ENCODE measurements around the gene DPM2. TPM values are rescaled to one million over a fixed set of nuclear protein-coding genes. Genes with fewer than 3 reads are reported as not detected.

The DPM2 gene
- polyA plus RNA-seq, 3 donors from 2014 or later, result 48.0 to 79.7 (median 59.8) TPM

DNA sequence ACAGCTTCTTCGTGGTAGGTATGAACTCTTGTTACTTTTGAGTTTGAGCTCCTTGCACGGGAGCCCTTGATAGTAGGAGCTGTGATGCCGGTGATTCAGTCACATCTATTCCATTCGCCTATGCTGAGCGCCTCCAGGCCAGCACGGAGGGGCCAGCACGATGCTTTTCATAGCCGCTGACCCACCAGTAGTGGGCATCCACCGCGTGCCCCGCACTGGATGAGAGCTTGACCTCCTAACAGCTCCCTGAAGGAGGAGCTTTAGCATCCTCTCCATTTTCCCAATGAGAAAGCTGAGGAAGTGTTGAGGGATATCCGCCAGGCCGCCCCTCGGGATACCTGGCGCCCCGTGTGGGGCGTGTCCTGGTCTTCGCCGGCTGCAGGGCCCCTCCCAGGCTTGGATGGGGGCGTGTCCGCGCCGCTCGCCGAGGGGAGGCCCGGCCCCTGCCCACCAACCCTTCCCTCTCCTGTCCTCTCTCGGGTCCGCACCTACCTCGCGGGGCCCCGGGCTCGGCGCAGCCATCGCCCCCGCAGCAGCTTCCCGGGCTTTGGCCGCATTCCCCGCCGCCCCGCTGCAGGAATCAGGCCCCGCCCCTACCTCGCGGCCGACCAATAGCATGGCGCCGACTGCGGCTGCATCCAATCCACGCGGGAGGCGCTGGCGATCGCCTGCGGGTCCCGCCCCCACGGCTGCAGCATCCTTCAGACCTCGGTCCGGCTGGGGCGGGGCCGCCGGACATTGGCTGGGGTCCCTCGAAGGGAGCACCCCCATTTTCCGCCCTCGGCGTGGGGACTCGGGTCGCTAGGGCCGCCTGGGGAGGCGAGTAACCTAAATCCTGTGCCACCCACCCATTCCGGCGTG lies 7.2 kb downstream of the DPM2 start, which contains the start of gene PIP5KL1:
PIP5KL1 (minus strand) TSS at position 547 of the 861 bp plus-strand sequence; CDS start at position 522, 25 bp downstream.
- peaks cover 20 to 32% of the 10 kb centered on the region in 2 donors for H3K4me1 Mint-ChIP-seq
- H3K36me3 Mint-ChIP-seq, result peaks cover 0 to 5% (median 3%) of the 10 kb centered on the region in 3 donors

DNA sequence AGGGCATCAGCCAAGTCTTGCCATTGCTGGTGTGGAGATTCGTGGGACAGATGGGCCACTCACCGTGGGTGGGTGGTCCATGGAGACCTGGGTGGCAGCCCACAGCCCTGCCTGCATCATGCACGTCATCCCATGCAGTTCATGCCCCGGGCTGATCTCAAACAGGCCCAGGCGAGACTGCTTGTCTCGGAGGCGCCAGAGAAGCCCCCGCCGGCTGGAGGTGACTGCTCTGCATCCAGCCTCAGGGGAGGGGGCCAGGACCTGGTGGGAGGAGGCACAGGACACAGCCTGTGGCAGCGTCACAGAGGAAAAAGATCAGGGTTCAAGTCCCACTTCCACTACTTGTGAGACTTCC lies 8.1 kb downstream of the DPM2 start:
- DNase-seq, result no peak
- H3K4me1 Mint-ChIP-seq, result peaks cover 16 to 27% of the 10 kb centered on the region in 2 donors
- H3K9me3 Mint-ChIP-seq, result no peaks in the 10 kb centered on the region
- peak overlapping the region; percentile 25 to 68 (median 55) for H3K4me3 Mint-ChIP-seq
- no peak overlapping the region for H3K27ac Mint-ChIP-seq
- H3K27me3 Mint-ChIP-seq (ENCODE audit: low read depth in 3 of 3), result peaks cover 0 to 13% (median 5%) of the 10 kb centered on the region in 3 donors
- peaks cover 3 to 5% (median 3%) of the 10 kb centered on the region in 3 donors for H3K36me3 Mint-ChIP-seq

More for the DNA sequence above, 7.2 kb downstream of the DPM2 start, which contains the start of gene PIP5KL1:
- H3K27me3 Mint-ChIP-seq (ENCODE audit: low read depth in 3 of 3), result peaks cover 0 to 12% (median 5%) of the 10 kb centered on the region in 3 donors
- H3K27ac Mint-ChIP-seq, result peak within 1 kb of the TSS in 3 of 6 donors; percentile 43 to 60 (median 51)
- H3K9me3 Mint-ChIP-seq, result no peaks in the 10 kb centered on the region
- peak; percentile 68 to 71 (median 69) for DNase-seq
- H3K4me3 Mint-ChIP-seq, result peak within 1 kb of the TSS; percentile 25 to 77 (median 72)

GRCh38 chr9:127928676-127929624 lies 8.7 kb downstream of the DPM2 start:
- H3K27ac Mint-ChIP-seq, result peak overlapping the region in 1 of 6 donors; percentile 57
- H3K27me3 Mint-ChIP-seq (ENCODE audit: low read depth in 3 of 3), result peaks cover under 1 to 13% (median 5%) of the 10 kb centered on the region in 3 donors
- H3K4me3 Mint-ChIP-seq, result peak overlapping the region; percentile 19 to 56 (median 35)
- H3K9me3 Mint-ChIP-seq, result no peaks in the 10 kb centered on the region
- DNase-seq, result no peak
- peaks cover 16 to 25% of the 10 kb centered on the region in 2 donors for H3K4me1 Mint-ChIP-seq
- H3K36me3 Mint-ChIP-seq, result peaks cover 3 to 5% (median 3%) of the 10 kb centered on the region in 3 donors

GRCh38 chr9:127927988-127928675 lies 9.5 kb downstream of the DPM2 start:
- Mint-ChIP-seq H3K4me3 (peak overlapping the region in 3 of 5 donors; percentile 19 to 56 (median 41)), H3K27me3 (ENCODE audit: low read depth in 3 of 3) (peaks cover 3 to 13% (median 4%) of the 10 kb centered on the region in 3 donors), H3K9me3 (no peaks in the 10 kb centered on the region), H3K4me1 (peaks cover 16 to 24% of the 10 kb centered on the region in 2 donors), H3K27ac (peak overlapping the region in 1 of 6 donors; percentile 57), H3K36me3 (peaks cover 2 to 3% (median 3%) of the 10 kb centered on the region in 3 donors)
- no peak for DNase-seq

- Mint-ChIP-seq H3K27ac (no peak overlapping the region), H3K4me3 (peak overlapping the region; percentile 38 to 59 (median 52)), H3K4me1 (peaks cover 16 to 22% of the 10 kb centered on the region in 2 donors), H3K36me3 (peaks cover 0 to 3% (median 0%) of the 10 kb centered on the region in 3 donors), H3K9me3 (no peaks in the 10 kb centered on the region), H3K27me3 (ENCODE audit: low read depth in 3 of 3) (peaks cover 3 to 13% (median 3%) of the 10 kb centered on the region in 3 donors)
- DNase-seq, result peak in 1 of 3 donors; percentile 21
These were observed 10.3 kb downstream of the DPM2 start for GRCh38 chr9:127927201-127927987.

DNA sequence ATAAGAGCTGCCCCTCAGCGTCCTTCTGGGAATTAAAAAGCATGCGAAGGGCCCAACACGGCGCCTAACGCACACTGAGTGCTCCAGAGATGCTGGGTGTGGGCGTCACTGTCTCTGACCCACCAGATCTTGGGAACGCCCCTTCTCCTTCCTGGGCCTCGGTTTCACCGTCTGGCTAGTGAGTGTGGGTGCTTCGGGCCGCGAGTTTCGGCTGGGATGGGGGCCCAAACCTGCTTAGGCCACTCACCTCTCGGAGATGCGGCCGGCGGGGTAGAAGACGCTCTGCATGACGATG lies 10.8 kb downstream of the DPM2 start:
- Mint-ChIP-seq H3K27me3 (ENCODE audit: low read depth in 3 of 3) (peaks cover 3 to 13% (median 5%) of the 10 kb centered on the region in 3 donors), H3K27ac (no peak overlapping the region), H3K4me3 (peak overlapping the region; percentile 36 to 59 (median 52)), H3K4me1 (peaks cover 16 to 22% of the 10 kb centered on the region in 2 donors), H3K9me3 (no peaks in the 10 kb centered on the region), H3K36me3 (peaks cover 0 to 3% (median 0%) of the 10 kb centered on the region in 3 donors)
- DNase-seq, result peak in 1 of 3 donors; percentile 14

DNA sequence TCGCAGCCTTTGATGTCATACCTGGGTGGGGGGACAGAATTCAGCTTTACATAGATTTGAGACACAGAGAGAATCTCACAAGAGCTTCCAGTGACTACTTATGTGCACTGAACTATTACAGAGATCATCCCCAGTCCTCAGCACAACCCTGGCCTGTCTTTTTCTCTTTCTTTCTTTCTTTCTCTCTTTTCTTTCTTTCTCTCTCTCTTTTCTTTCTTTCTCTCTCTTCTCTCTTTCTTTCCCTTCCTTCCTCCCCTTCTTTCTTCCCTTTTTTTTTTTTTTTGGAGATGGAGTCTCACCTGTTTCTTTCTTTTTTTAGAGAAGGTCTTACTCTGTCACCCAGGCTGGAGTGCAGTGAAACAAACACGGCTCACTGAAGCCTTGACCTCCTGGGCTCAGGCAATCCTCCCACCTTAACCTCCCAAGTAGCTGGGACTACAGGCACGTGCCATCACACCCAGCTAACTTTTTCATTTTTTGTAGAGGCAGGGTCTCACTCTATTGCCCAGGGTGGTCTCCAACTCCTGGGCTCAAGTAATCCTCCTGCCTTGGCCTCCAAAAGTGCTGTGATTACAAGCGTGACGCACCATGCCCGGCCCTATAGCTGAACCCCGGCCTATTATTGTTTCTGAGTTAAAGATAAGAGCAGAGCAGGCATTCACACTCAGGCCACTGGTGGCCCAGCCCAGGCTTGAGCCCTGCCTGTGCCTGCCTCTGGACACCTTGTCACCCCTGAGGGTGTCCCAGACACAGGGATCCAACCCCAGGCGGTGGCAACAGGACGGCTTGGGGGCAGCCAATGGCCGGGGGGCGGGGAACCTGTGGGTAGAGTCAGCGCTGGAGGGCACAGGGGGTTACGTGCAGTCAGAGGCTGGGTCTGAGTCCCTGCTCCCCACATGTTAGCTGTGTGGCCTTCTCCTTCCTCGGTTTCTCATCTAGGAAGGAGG lies 11.4 kb downstream of the DPM2 start:
- Mint-ChIP-seq H3K27me3 (ENCODE audit: low read depth in 3 of 3) (peaks cover 7 to 13% (median 8%) of the 10 kb centered on the region in 3 donors), H3K4me3 (peak overlapping the region in 3 of 5 donors; percentile 8 to 59 (median 42)), H3K36me3 (peaks cover 0 to 3% (median 0%) of the 10 kb centered on the region in 3 donors), H3K9me3 (no peaks in the 10 kb centered on the region), H3K4me1 (peaks cover 16 to 19% of the 10 kb centered on the region in 2 donors), H3K27ac (peak overlapping the region in 1 of 6 donors; percentile 62)
- no peak for DNase-seq

GRCh38 chr9:127924736-127925444 lies 12.8 kb downstream of the DPM2 start:
- Mint-ChIP-seq H3K4me1 (peaks cover 7 to 12% of the 10 kb centered on the region in 2 donors), H3K36me3 (peaks cover 0 to 3% (median 0%) of the 10 kb centered on the region in 3 donors), H3K4me3 (no peak overlapping the region), H3K9me3 (no peaks in the 10 kb centered on the region), H3K27ac (no peak overlapping the region), H3K27me3 (ENCODE audit: low read depth in 3 of 3) (peaks cover 8 to 16% (median 9%) of the 10 kb centered on the region in 3 donors)
- no peak for DNase-seq

GRCh38 chr9:127923771-127924170 lies 13.9 kb downstream of the DPM2 start:
- Mint-ChIP-seq H3K4me3 (peak overlapping the region in 1 of 5 donors; percentile 3), H3K27ac (no peak overlapping the region), H3K4me1 (peaks cover 16% of the 10 kb centered on the region in 2 donors), H3K36me3 (peaks cover 0 to 3% (median 0%) of the 10 kb centered on the region in 3 donors), H3K9me3 (no peaks in the 10 kb centered on the region), H3K27me3 (ENCODE audit: low read depth in 3 of 3) (peaks cover 8 to 16% (median 10%) of the 10 kb centered on the region in 3 donors)
- DNase-seq, result no peak

- Mint-ChIP-seq H3K4me3 (no peak overlapping the region), H3K36me3 (peaks cover 0 to 3% (median 0%) of the 10 kb centered on the region in 3 donors), H3K4me1 (peaks cover 19 to 23% of the 10 kb centered on the region in 2 donors), H3K9me3 (no peaks in the 10 kb centered on the region), H3K27ac (no peak overlapping the region), H3K27me3 (ENCODE audit: low read depth in 3 of 3) (peaks cover 8 to 15% (median 10%) of the 10 kb centered on the region in 3 donors)
- DNase-seq, result no peak
These were observed 14.6 kb downstream of the DPM2 start for GRCh38 chr9:127923046-127923445.
